Effector memory CD8-positive, alpha-beta T cell (primary cell): ENCODE measurements around the gene SLC5A2.

Experiments
- ATAC-seq: fragments of 150-1000 bp; cut with Tn5 transposase; replicated peaks from 2 replicates; pipeline ENCODE4 v1.10.0; 2021; ENCODE audit warnings: mild to moderate bottlenecking, moderate library complexity
- DNase-seq, 3 experiments: peaks; one replicate each; pipeline ENCODE4 v3.0.0; 2021
- H3K27ac Mint-ChIP-seq, 2 donors: one replicate each; pipeline ENCODE4 v1.8.0; 2022; ENCODE audit warnings: mild to moderate bottlenecking in 2 of 2, mixed read lengths in 2 of 2, moderate library complexity in 2 of 2
- H3K27me3 Mint-ChIP-seq, 2 donors: one replicate each; pipeline ENCODE4 v1.8.0; 2022; ENCODE audit warnings: mixed read lengths in 2 of 2
- H3K36me3 Mint-ChIP-seq: one replicate; pipeline ENCODE4 v1.8.0; 2022; ENCODE audit warnings: mild to moderate bottlenecking, moderate library complexity, mixed read lengths; ENCODE audit not compliant: insufficient read depth
- H3K4me1 Mint-ChIP-seq, 2 donors: one replicate each; pipeline ENCODE4 v1.8.0; 2022; ENCODE audit warnings: low read depth in 2 of 2, mixed read lengths in 2 of 2
- H3K4me3 Mint-ChIP-seq, 2 donors: one replicate each; pipeline ENCODE4 v1.8.0; 2022; ENCODE audit warnings: mild to moderate bottlenecking in 2 of 2, mixed read lengths in 2 of 2, moderate library complexity in 2 of 2
- H3K9me3 Mint-ChIP-seq, 2 donors: one replicate each; pipeline ENCODE4 v1.8.0; 2022; ENCODE audit warnings: mixed read lengths in 2 of 2

Gene SLC5A2

GRCh38 chr16:31464781-31465260, 18.1 kb upstream of the SLC5A2 start:
- Mint-ChIP-seq H3K27me3 (no peaks in the 10 kb centered on the region), H3K27ac (peak overlapping the region in 1 of 2 donors; percentile 65), H3K4me3 (no peak overlapping the region), H3K9me3 (no peaks in the 10 kb centered on the region), H3K36me3 (peaks cover 34% of the 10 kb centered on the region), H3K4me1 (peaks cover 14 to 25% of the 10 kb centered on the region in 2 donors)
- DNase-seq (no peak), ATAC-seq (no peak)

GRCh38 chr16:31465788-31466370, 17.0 kb upstream of the SLC5A2 start:
- Mint-ChIP-seq H3K36me3 (peaks cover 31% of the 10 kb centered on the region), H3K9me3 (no peaks in the 10 kb centered on the region), H3K4me1 (peaks cover 6 to 16% of the 10 kb centered on the region in 2 donors), H3K27ac (peak overlapping the region; percentile 28 to 67), H3K4me3 (no peak overlapping the region), H3K27me3 (peaks cover 0 to 3% of the 10 kb centered on the region in 2 donors)
- ATAC-seq = no peak
- no peak for DNase-seq

GRCh38 chr16:31466381-31466841, 16.5 kb upstream of the SLC5A2 start:
- Mint-ChIP-seq H3K9me3 (no peaks in the 10 kb centered on the region), H3K4me1 (peaks cover 2 to 11% of the 10 kb centered on the region in 2 donors), H3K27me3 (peaks cover 5 to 8% of the 10 kb centered on the region in 2 donors), H3K4me3 (no peak overlapping the region), H3K27ac (peak overlapping the region in 1 of 2 donors; percentile 67), H3K36me3 (peaks cover 31% of the 10 kb centered on the region)
- DNase-seq (no peak), ATAC-seq (no peak)

- ATAC-seq = no peak
- H3K9me3 Mint-ChIP-seq = no peaks in the 10 kb centered on the region
- peaks cover 7 to 14% of the 10 kb centered on the region in 2 donors for H3K27me3 Mint-ChIP-seq
- peak overlapping the region in 1 of 2 donors; percentile 29 for H3K4me3 Mint-ChIP-seq
- H3K4me1 Mint-ChIP-seq = peaks cover 2 to 9% of the 10 kb centered on the region in 2 donors
- no peak for DNase-seq
- peaks cover 28% of the 10 kb centered on the region for H3K36me3 Mint-ChIP-seq
- H3K27ac Mint-ChIP-seq = peak overlapping the region; percentile 16 to 67
These were observed 15.7 kb upstream of the SLC5A2 start for GRCh38 chr16:31467151-31467773.

GRCh38 chr16:31467858-31468257, 15.1 kb upstream of the SLC5A2 start:
- DNase-seq = no peak
- Mint-ChIP-seq H3K4me1 (peaks cover 6 to 13% of the 10 kb centered on the region in 2 donors), H3K36me3 (peaks cover 24% of the 10 kb centered on the region), H3K27me3 (peaks cover 13 to 20% of the 10 kb centered on the region in 2 donors), H3K9me3 (no peaks in the 10 kb centered on the region), H3K4me3 (peak overlapping the region in 1 of 2 donors; percentile 29), H3K27ac (peak overlapping the region; percentile 16 to 67)
- ATAC-seq = no peak

- ATAC-seq (no peak), DNase-seq (no peak)
- no peak overlapping the region for H3K4me3 Mint-ChIP-seq
- H3K27me3 Mint-ChIP-seq = peaks cover 22 to 29% of the 10 kb centered on the region in 2 donors
- peaks cover 11% of the 10 kb centered on the region for H3K36me3 Mint-ChIP-seq
- no peak overlapping the region for H3K27ac Mint-ChIP-seq
- H3K4me1 Mint-ChIP-seq = peaks cover 6 to 13% of the 10 kb centered on the region in 2 donors
- no peaks in the 10 kb centered on the region for H3K9me3 Mint-ChIP-seq
These were observed 12.3 kb upstream of the SLC5A2 start for GRCh38 chr16:31470615-31471014.

GRCh38 chr16:31471241-31471874, 11.6 kb upstream of the SLC5A2 start:
- DNase-seq (no peak), ATAC-seq (no peak)
- Mint-ChIP-seq H3K27me3 (peaks cover 22 to 29% of the 10 kb centered on the region in 2 donors), H3K36me3 (peaks cover 9% of the 10 kb centered on the region), H3K27ac (no peak overlapping the region), H3K4me3 (peak overlapping the region in 1 of 2 donors; percentile 24), H3K4me1 (peaks cover 10 to 17% of the 10 kb centered on the region in 2 donors), H3K9me3 (no peaks in the 10 kb centered on the region)

GRCh38 chr16:31471875-31472708, 10.8 kb upstream of the SLC5A2 start, which contains the start of gene TGFB1I1:
Gene TGFB1I1, plus strand, starts transcription at chr16:31472152. Its CDS starts 37 bp downstream, at chr16:31472189.
- Mint-ChIP-seq H3K9me3 (no peaks in the 10 kb centered on the region), H3K4me3 (peak within 1 kb of the TSS; percentile 53 to 65), H3K27ac (no peak within 1 kb of the TSS), H3K36me3 (peaks cover 14% of the 10 kb centered on the region), H3K4me1 (peaks cover 14 to 18% of the 10 kb centered on the region in 2 donors), H3K27me3 (peaks cover 22 to 29% of the 10 kb centered on the region in 2 donors)
- DNase-seq (no peak), ATAC-seq (no peak)

GRCh38 chr16:31472709-31473203, 10.2 kb upstream of the SLC5A2 start:
- Mint-ChIP-seq H3K4me1 (peaks cover 13 to 18% of the 10 kb centered on the region in 2 donors), H3K27ac (no peak overlapping the region), H3K4me3 (peak overlapping the region; percentile 53 to 65), H3K36me3 (peaks cover 11% of the 10 kb centered on the region), H3K9me3 (no peaks in the 10 kb centered on the region), H3K27me3 (peaks cover 22 to 29% of the 10 kb centered on the region in 2 donors)
- no peak for DNase-seq
- ATAC-seq = no peak

- Mint-ChIP-seq H3K36me3 (peaks cover 7% of the 10 kb centered on the region), H3K4me1 (peaks cover 18 to 23% of the 10 kb centered on the region in 2 donors), H3K27ac (no peak overlapping the region), H3K27me3 (peaks cover 22 to 29% of the 10 kb centered on the region in 2 donors), H3K4me3 (peak overlapping the region in 1 of 2 donors; percentile 65), H3K9me3 (no peaks in the 10 kb centered on the region)
- DNase-seq (no peak), ATAC-seq (no peak)
These were observed 9.5 kb upstream of the SLC5A2 start for GRCh38 chr16:31473264-31473984.

- H3K9me3 Mint-ChIP-seq = no peaks in the 10 kb centered on the region
- peaks cover 18 to 23% of the 10 kb centered on the region in 2 donors for H3K4me1 Mint-ChIP-seq
- peaks cover 22 to 29% of the 10 kb centered on the region in 2 donors for H3K27me3 Mint-ChIP-seq
- no peak overlapping the region for H3K27ac Mint-ChIP-seq
- peaks cover 11% of the 10 kb centered on the region for H3K36me3 Mint-ChIP-seq
- DNase-seq (no peak), ATAC-seq (no peak)
- no peak overlapping the region for H3K4me3 Mint-ChIP-seq
These were observed 8.7 kb upstream of the SLC5A2 start for GRCh38 chr16:31474173-31474714.
